ENCODE measurements around the gene BAZ2B. TPM values are rescaled to one million over a fixed set of nuclear protein-coding genes. Genes with fewer than 3 reads are reported as not detected.

The BAZ2B gene
- total RNA-seq, 1 donor from 2014 or later: 69.8 TPM

DNA sequence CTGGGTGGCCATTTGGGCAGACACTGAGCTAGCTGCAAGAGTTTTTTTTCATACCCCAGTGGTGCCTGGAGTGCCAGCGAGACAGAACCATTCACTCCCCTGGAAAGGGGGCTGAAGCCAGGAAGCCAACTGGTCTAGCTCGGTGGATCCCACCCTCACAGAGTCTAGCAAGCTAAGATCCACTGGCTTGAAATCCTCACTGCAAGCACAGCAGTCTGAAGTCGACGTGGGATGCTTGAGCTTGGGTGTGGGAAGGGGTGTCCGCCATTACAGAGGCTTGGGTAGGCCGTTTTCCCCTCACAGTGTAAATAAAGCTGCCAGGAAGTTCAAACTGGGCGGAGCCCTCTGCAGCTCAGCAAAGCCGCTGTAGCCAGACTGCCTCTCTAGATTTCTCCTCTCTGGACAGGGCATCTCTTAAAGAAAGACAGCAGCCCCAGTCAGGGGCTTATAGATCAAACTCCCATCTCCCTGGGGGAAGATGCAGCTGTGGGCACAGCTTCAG, 260.2 kb downstream of the BAZ2B start:
- H3K4me1 ChIP-seq (ENCODE audit: insufficient read depth, low read length): no peaks in the 10 kb centered on the region
- H3K4me3 Mint-ChIP-seq (ENCODE audit: unreplicated experiment): no peak overlapping the region

DNA sequence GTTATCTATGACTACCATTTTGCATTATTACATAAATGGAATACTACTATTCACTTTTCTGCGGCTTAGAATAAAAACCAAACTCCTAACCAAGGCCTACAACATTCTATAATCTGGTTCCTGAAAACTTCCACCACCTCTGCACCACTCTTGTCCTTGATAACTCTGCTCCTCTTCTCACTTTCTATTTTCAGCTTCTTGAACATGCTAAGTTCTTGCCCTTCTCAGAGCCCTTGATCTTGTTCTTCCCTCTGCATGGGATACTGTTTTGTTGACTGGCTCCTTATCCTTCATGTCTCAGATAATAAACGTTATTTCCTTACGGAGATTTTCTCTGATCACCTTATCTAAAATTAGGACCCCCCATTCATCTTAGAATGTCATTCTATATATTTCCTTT, 264.4 kb downstream of the BAZ2B start:
- Histone ChIP-seq H3K4me2 (ENCODE audit: low read length) (no peak overlapping the region), H2AFZ (ENCODE audit: low read depth, low read length) (no peak overlapping the region), H3K9me3 (ENCODE audit: insufficient read depth, low read depth, low read length) (no peaks in the 10 kb centered on the region), H3K4me1 (ENCODE audit: insufficient read depth, low read length) (no peaks in the 10 kb centered on the region), H3K9ac (ENCODE audit: low read length) (no peak overlapping the region), H3K27me3 (ENCODE audit: insufficient read depth, low read length) (no peaks in the 10 kb centered on the region), H3K4me3 (ENCODE audit: insufficient read depth, low read depth, low read length) (no peak overlapping the region), H3K36me3 (ENCODE audit: insufficient read depth, low read length) (peaks cover 7% of the 10 kb centered on the region), H3K27ac (ENCODE audit: low read depth, low read length) (no peak overlapping the region), H3K79me2 (ENCODE audit: insufficient read depth, low read length) (no peaks in the 10 kb centered on the region), H4K20me1 (ENCODE audit: insufficient read depth, low read length) (peaks cover 6% of the 10 kb centered on the region)
- DNase-seq (ENCODE audit: low read depth): no peak
- Mint-ChIP-seq H3K4me3 (ENCODE audit: unreplicated experiment) (no peak overlapping the region), H3K4me1 (ENCODE audit: low read depth, unreplicated experiment) (peaks cover 2% of the 10 kb centered on the region), H3K27ac (ENCODE audit: unreplicated experiment) (no peak overlapping the region), H3K27me3 (ENCODE audit: low read depth, unreplicated experiment) (no peaks in the 10 kb centered on the region), H3K36me3 (ENCODE audit: low read depth, unreplicated experiment) (peaks cover 22% of the 10 kb centered on the region), H3K9me3 (ENCODE audit: unreplicated experiment) (no peaks in the 10 kb centered on the region)
- no peak for TF ChIP-seq EZH2 (IDR thresholded peaks at IDR 0.05; ENCODE audit: insufficient read depth, low read length)
- TF ChIP-seq, protein P1, sequence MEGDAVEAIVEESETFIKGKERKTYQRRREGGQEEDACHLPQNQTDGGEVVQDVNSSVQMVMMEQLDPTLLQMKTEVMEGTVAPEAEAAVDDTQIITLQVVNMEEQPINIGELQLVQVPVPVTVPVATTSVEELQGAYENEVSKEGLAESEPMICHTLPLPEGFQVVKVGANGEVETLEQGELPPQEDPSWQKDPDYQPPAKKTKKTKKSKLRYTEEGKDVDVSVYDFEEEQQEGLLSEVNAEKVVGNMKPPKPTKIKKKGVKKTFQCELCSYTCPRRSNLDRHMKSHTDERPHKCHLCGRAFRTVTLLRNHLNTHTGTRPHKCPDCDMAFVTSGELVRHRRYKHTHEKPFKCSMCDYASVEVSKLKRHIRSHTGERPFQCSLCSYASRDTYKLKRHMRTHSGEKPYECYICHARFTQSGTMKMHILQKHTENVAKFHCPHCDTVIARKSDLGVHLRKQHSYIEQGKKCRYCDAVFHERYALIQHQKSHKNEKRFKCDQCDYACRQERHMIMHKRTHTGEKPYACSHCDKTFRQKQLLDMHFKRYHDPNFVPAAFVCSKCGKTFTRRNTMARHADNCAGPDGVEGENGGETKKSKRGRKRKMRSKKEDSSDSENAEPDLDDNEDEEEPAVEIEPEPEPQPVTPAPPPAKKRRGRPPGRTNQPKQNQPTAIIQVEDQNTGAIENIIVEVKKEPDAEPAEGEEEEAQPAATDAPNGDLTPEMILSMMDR (IDR thresholded peaks at IDR 0.05; ENCODE audit: insufficient read depth, low read depth, low read length): no peak
- no peak for FAIRE-seq

More for the DNA sequence above, 260.2 kb downstream of the BAZ2B start:
- Histone ChIP-seq H3K79me2 (ENCODE audit: insufficient read depth, low read length) (no peaks in the 10 kb centered on the region), H3K4me2 (ENCODE audit: low read length) (no peak overlapping the region), H3K4me3 (ENCODE audit: insufficient read depth, low read depth, low read length) (no peak overlapping the region), H3K27me3 (ENCODE audit: insufficient read depth, low read length) (no peaks in the 10 kb centered on the region), H3K9me3 (ENCODE audit: insufficient read depth, low read depth, low read length) (no peaks in the 10 kb centered on the region), H3K9ac (ENCODE audit: low read length) (no peak overlapping the region), H2AFZ (ENCODE audit: low read depth, low read length) (no peak overlapping the region), H3K27ac (ENCODE audit: low read depth, low read length) (no peak overlapping the region), H4K20me1 (ENCODE audit: insufficient read depth, low read length) (peaks cover 10% of the 10 kb centered on the region), H3K36me3 (ENCODE audit: insufficient read depth, low read length) (no peaks in the 10 kb centered on the region)
- H3K27me3 Mint-ChIP-seq (ENCODE audit: low read depth, unreplicated experiment): no peaks in the 10 kb centered on the region
- TF ChIP-seq EZH2 (IDR thresholded peaks at IDR 0.05; ENCODE audit: insufficient read depth, low read length): no peak
- TF ChIP-seq, protein P1 (IDR thresholded peaks at IDR 0.05; ENCODE audit: insufficient read depth, low read depth, low read length): no peak
- FAIRE-seq: no peak
- no peaks in the 10 kb centered on the region for H3K9me3 Mint-ChIP-seq (ENCODE audit: unreplicated experiment)
- H3K4me1 Mint-ChIP-seq (ENCODE audit: low read depth, unreplicated experiment): no peaks in the 10 kb centered on the region
- H3K36me3 Mint-ChIP-seq (ENCODE audit: low read depth, unreplicated experiment): peaks cover 25% of the 10 kb centered on the region
- H3K27ac Mint-ChIP-seq (ENCODE audit: unreplicated experiment): no peak overlapping the region
- no peak for DNase-seq (ENCODE audit: low read depth)

DNA sequence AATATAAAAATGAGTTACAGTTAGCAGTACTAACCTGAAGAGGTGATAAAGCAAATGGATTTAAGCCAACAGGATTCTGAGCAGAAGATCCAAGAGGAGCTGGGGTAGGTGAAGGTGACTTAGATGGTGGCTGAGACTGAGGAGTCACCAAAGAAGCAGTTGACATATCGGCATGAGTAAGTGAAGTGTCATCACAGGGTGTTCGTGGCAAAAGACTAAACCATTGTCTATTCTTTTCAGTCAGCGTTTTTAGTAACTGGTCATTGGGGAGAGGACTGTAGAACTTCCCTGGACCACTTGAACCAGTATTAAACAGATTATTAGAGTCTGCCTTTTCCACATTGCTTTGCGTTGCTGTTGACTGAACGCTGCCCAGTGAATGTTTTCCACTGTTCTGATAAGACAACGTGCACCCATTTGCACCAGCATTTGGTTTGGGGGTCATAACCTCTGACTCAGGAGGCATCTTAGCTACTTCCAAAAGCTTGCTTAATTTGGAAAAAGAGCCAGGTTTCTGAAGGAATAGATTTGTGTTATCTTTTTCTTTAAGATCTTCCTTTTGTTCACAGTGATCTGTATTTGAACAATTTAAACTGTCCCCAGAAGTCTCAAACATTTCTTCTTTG, 266.6 kb downstream of the BAZ2B start:
- no peak overlapping the region for H3K4me2 ChIP-seq (ENCODE audit: low read length)
- H3K9me3 ChIP-seq (ENCODE audit: insufficient read depth, low read depth, low read length): no peaks in the 10 kb centered on the region
- H3K27me3 ChIP-seq (ENCODE audit: insufficient read depth, low read length): no peaks in the 10 kb centered on the region
- Mint-ChIP-seq H3K27me3 (ENCODE audit: low read depth, unreplicated experiment) (no peaks in the 10 kb centered on the region), H3K4me3 (ENCODE audit: unreplicated experiment) (no peak overlapping the region), H3K9me3 (ENCODE audit: unreplicated experiment) (no peaks in the 10 kb centered on the region), H3K27ac (ENCODE audit: unreplicated experiment) (no peak overlapping the region), H3K36me3 (ENCODE audit: low read depth, unreplicated experiment) (peaks cover 10% of the 10 kb centered on the region), H3K4me1 (ENCODE audit: low read depth, unreplicated experiment) (peaks cover 2% of the 10 kb centered on the region)
- no peak for TF ChIP-seq EZH2 (IDR thresholded peaks at IDR 0.05; ENCODE audit: insufficient read depth, low read length)
- TF ChIP-seq, protein P1 (IDR thresholded peaks at IDR 0.05; ENCODE audit: insufficient read depth, low read depth, low read length): no peak
- FAIRE-seq (peak; percentile 29), DNase-seq (ENCODE audit: low read depth) (no peak)
- H3K4me1 ChIP-seq (ENCODE audit: insufficient read depth, low read length): no peaks in the 10 kb centered on the region
- H2AFZ ChIP-seq (ENCODE audit: low read depth, low read length): no peak overlapping the region
- no peak overlapping the region for H3K27ac ChIP-seq (ENCODE audit: low read depth, low read length)
- H3K9ac ChIP-seq (ENCODE audit: low read length): no peak overlapping the region
- H3K4me3 ChIP-seq (ENCODE audit: insufficient read depth, low read depth, low read length): no peak overlapping the region
- peaks cover 6% of the 10 kb centered on the region for H4K20me1 ChIP-seq (ENCODE audit: insufficient read depth, low read length)
- H3K36me3 ChIP-seq (ENCODE audit: insufficient read depth, low read length): peaks cover 7% of the 10 kb centered on the region
- no peaks in the 10 kb centered on the region for H3K79me2 ChIP-seq (ENCODE audit: insufficient read depth, low read length)

Measured in astrocyte (in vitro differentiated cells and primary cell).